ENCODE results near the gene ALDH3B1. TPM values are rescaled to one million over a fixed set of nuclear protein-coding genes. Genes with fewer than 3 reads are reported as not detected.

Gene ALDH3B1
- total and polyA plus RNA-seq, 2 donors (not counting 1 experiment from before 2014, with no cell fraction given) = 39.0 to 57.6 TPM

DNA sequence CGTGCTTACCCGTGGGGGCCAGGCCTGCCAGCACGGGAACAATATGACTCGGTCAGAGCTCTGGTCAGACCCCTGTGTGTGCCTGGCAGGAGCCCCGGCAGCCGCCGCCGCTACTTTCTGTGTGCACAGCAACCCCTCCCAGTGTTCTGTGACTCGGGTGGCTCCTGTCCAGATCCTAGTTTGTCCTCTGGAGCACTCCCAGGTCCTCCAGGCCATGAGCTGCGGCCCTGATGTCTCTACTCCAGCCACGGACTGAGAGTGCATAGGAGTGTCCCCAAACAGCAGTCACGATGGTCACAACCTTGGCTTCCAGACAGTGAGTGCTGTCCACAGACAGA, 23.6 kb downstream of the ALDH3B1 start:
- peaks cover 15% of the 10 kb centered on the region for H3K79me2 ChIP-seq (ENCODE audit: control insufficient read depth, insufficient read depth, low read length)
- no peak overlapping the region for H3K27ac ChIP-seq (ENCODE audit: insufficient read depth, low read length)
- H3K4me1 ChIP-seq (ENCODE audit: control insufficient read depth, extremely low read depth, insufficient read depth, low read length) = peaks cover 13% of the 10 kb centered on the region
- H3K4me2 ChIP-seq (ENCODE audit: extremely low read depth, insufficient read depth, low read length) = no peak overlapping the region
- H3K4me3 ChIP-seq (replicated peaks in 1 of 4; ENCODE audit: control extremely low read depth in 1 of 4, insufficient read depth in 1 of 4, low read depth in 3 of 4, low read length in 4 of 4) = no peak overlapping the region
- peaks cover 8% of the 10 kb centered on the region for H3K36me3 ChIP-seq (ENCODE audit: control insufficient read depth, insufficient read depth, low read length)
- no peaks in the 10 kb centered on the region for H4K20me1 ChIP-seq (ENCODE audit: control insufficient read depth, extremely low read depth, insufficient read depth, low read length)
- no peaks in the 10 kb centered on the region for H3K27me3 ChIP-seq (ENCODE audit: control insufficient read depth, insufficient read depth, low read length)
- H2AFZ ChIP-seq (ENCODE audit: low read length) = no peak overlapping the region
- no peak for TF ChIP-seq EZH2 (IDR thresholded peaks at IDR 0.05; ENCODE audit: low read length, missing control alignments)
- TF ChIP-seq, protein P1, sequence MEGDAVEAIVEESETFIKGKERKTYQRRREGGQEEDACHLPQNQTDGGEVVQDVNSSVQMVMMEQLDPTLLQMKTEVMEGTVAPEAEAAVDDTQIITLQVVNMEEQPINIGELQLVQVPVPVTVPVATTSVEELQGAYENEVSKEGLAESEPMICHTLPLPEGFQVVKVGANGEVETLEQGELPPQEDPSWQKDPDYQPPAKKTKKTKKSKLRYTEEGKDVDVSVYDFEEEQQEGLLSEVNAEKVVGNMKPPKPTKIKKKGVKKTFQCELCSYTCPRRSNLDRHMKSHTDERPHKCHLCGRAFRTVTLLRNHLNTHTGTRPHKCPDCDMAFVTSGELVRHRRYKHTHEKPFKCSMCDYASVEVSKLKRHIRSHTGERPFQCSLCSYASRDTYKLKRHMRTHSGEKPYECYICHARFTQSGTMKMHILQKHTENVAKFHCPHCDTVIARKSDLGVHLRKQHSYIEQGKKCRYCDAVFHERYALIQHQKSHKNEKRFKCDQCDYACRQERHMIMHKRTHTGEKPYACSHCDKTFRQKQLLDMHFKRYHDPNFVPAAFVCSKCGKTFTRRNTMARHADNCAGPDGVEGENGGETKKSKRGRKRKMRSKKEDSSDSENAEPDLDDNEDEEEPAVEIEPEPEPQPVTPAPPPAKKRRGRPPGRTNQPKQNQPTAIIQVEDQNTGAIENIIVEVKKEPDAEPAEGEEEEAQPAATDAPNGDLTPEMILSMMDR (conservative IDR thresholded peaks at IDR 0.05 in 1 of 2, IDR thresholded peaks at IDR 0.05 in 1 of 2; ENCODE audit: low read depth in 1 of 2, low read length in 2 of 2) = no peak
- no peaks in the 10 kb centered on the region for H3K9me3 ChIP-seq (ENCODE audit: control insufficient read depth, insufficient read depth, low read depth, low read length)
- no peak overlapping the region for H3K9ac ChIP-seq (ENCODE audit: insufficient read depth, low read length)
- no peak for DNase-seq (ENCODE audit: low read depth in 2 of 2)

DNA sequence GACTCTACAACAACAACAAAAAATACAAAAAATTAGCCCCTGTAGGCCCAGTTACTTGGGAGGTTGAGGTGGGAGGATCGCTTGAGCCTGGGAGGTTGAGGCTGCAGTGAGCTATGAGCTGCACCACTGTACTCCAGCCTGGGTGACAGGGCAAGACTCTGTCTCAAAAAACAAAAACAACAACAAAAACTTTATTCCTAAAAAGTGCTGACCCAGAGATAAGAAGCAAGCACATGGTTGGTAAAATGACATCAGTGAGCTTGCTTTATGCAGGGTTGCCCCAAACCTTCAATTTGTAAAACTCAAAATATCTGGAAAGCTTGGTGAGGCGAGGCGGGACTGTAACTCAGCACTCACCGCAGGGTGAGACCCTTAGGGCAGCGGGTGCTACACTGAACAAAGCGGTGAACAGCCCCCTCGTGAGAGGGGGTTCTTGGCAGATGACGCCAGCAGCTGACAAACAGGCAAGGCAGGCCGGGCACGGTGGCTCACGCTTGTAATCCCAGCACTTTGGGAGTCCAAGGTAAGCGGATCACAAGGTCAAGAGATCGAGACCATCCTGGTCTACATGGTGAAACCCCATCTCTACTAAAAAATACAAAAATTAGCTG, 25.2 kb downstream of the ALDH3B1 start:
- H3K9ac ChIP-seq (ENCODE audit: insufficient read depth, low read length) = no peak overlapping the region
- H3K4me3 ChIP-seq (replicated peaks in 1 of 4; ENCODE audit: control extremely low read depth in 1 of 4, insufficient read depth in 1 of 4, low read depth in 3 of 4, low read length in 4 of 4) = no peak overlapping the region
- no peak overlapping the region for H3K27ac ChIP-seq (ENCODE audit: insufficient read depth, low read length)
- no peak overlapping the region for H2AFZ ChIP-seq (ENCODE audit: low read length)
- peaks cover 28% of the 10 kb centered on the region for H3K79me2 ChIP-seq (ENCODE audit: control insufficient read depth, insufficient read depth, low read length)
- H4K20me1 ChIP-seq (ENCODE audit: control insufficient read depth, extremely low read depth, insufficient read depth, low read length) = no peaks in the 10 kb centered on the region
- H3K36me3 ChIP-seq (ENCODE audit: control insufficient read depth, insufficient read depth, low read length) = peaks cover 8% of the 10 kb centered on the region
- peaks cover 6% of the 10 kb centered on the region for H3K4me1 ChIP-seq (ENCODE audit: control insufficient read depth, extremely low read depth, insufficient read depth, low read length)
- no peaks in the 10 kb centered on the region for H3K27me3 ChIP-seq (ENCODE audit: control insufficient read depth, insufficient read depth, low read length)
- H3K4me2 ChIP-seq (ENCODE audit: extremely low read depth, insufficient read depth, low read length) = no peak overlapping the region
- DNase-seq (ENCODE audit: low read depth in 2 of 2) = no peak
- no peak for TF ChIP-seq EZH2 (IDR thresholded peaks at IDR 0.05; ENCODE audit: low read length, missing control alignments)
- TF ChIP-seq, protein P1 (conservative IDR thresholded peaks at IDR 0.05 in 1 of 2, IDR thresholded peaks at IDR 0.05 in 1 of 2; ENCODE audit: low read depth in 1 of 2, low read length in 2 of 2) = no peak
- H3K9me3 ChIP-seq (ENCODE audit: control insufficient read depth, insufficient read depth, low read depth, low read length) = no peaks in the 10 kb centered on the region

DNA sequence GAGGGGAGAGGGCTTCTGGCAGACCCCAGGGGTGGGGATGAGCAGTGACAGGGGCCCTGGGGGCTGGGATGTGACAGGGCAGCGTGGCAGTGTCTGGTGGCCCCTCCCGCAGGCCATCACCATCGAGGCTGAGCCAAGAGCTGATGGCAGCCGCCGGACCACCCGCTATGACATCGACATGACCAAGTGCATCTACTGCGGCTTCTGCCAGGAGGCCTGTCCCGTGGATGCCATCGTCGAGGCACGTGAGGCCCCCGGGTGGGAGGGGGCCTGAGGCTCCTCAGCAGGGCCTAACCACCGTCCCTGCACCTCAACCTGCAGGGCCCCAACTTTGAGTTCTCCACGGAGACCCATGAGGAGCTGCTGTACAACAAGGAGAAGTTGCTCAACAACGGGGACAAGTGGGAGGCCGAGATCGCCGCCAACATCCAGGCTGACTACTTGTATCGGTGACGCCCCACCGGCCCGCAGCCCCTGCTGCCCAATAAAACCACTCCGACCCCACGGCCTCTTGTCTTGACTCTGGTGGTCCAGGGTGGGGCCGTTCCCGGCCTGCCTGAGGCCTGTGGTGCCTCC, 26.1 kb downstream of the ALDH3B1 start:
- H3K79me2 ChIP-seq (ENCODE audit: control insufficient read depth, insufficient read depth, low read length) = peaks cover 30% of the 10 kb centered on the region
- no peak overlapping the region for H3K4me2 ChIP-seq (ENCODE audit: extremely low read depth, insufficient read depth, low read length)
- no peaks in the 10 kb centered on the region for H3K27me3 ChIP-seq (ENCODE audit: control insufficient read depth, insufficient read depth, low read length)
- H3K36me3 ChIP-seq (ENCODE audit: control insufficient read depth, insufficient read depth, low read length) = peaks cover 8% of the 10 kb centered on the region
- TF ChIP-seq, protein P1 (conservative IDR thresholded peaks at IDR 0.05 in 1 of 2, IDR thresholded peaks at IDR 0.05 in 1 of 2; ENCODE audit: low read depth in 1 of 2, low read length in 2 of 2) = no peak
- TF ChIP-seq EZH2 (IDR thresholded peaks at IDR 0.05; ENCODE audit: low read length, missing control alignments) = no peak
- H3K4me3 ChIP-seq (replicated peaks in 1 of 4; ENCODE audit: control extremely low read depth in 1 of 4, insufficient read depth in 1 of 4, low read depth in 3 of 4, low read length in 4 of 4) = no peak overlapping the region
- no peak overlapping the region for H2AFZ ChIP-seq (ENCODE audit: low read length)
- H3K9ac ChIP-seq (ENCODE audit: insufficient read depth, low read length) = no peak overlapping the region
- no peaks in the 10 kb centered on the region for H4K20me1 ChIP-seq (ENCODE audit: control insufficient read depth, extremely low read depth, insufficient read depth, low read length)
- H3K27ac ChIP-seq (ENCODE audit: insufficient read depth, low read length) = no peak overlapping the region
- H3K9me3 ChIP-seq (ENCODE audit: control insufficient read depth, insufficient read depth, low read depth, low read length) = no peaks in the 10 kb centered on the region
- DNase-seq (ENCODE audit: low read depth in 2 of 2) = no peak
- peaks cover 8% of the 10 kb centered on the region for H3K4me1 ChIP-seq (ENCODE audit: control insufficient read depth, extremely low read depth, insufficient read depth, low read length)
